CD4-positive, CD25-positive, alpha-beta regulatory T cell (primary cell): ENCODE data around the gene TMOD2. TPM values are rescaled to one million over a fixed set of nuclear protein-coding genes. Genes with fewer than 3 reads are reported as not detected.

Experiments used
- ATAC-seq, 2 donors: fragments of 150-1000 bp; cut with Tn5 transposase; one replicate each; pipeline ENCODE4 v1.10.0; 2021; ENCODE audit warnings: low read depth in 2 of 2, moderate number of reproducible peaks in 2 of 2, moderate library complexity in 1 of 2
- DNase-seq, 3 donors: peaks; one replicate each; pipeline versions ENCODE4 v3.0.0 to v3.0.0-alpha.2; 2012 to 2022; ENCODE audit warnings: mixed read lengths in 1 of 3
- H3K27ac ChIP-seq: one replicate; pipeline ENCODE4 v1.7.0; 2013; ENCODE audit warnings: mild to moderate bottlenecking, low read length; ENCODE audit not compliant: insufficient read depth, poor library complexity, severe bottlenecking
- H3K27me3 ChIP-seq: one replicate; pipeline ENCODE4 v1.7.0; 2013; ENCODE audit warnings: low read length; ENCODE audit not compliant: control insufficient read depth, insufficient read depth
- H3K36me3 ChIP-seq: one replicate; pipeline ENCODE4 v1.7.0; 2013; ENCODE audit warnings: mild to moderate bottlenecking, low read length, moderate library complexity; ENCODE audit not compliant: control insufficient read depth, insufficient read depth
- H3K4me1 ChIP-seq: 2 replicates; pipeline ENCODE4 v1.7.0; 2013; ENCODE audit warnings: mild to moderate bottlenecking, low read length; ENCODE audit not compliant: insufficient read depth, control insufficient read depth, poor library complexity, severe bottlenecking
- H3K4me3 ChIP-seq: one replicate; pipeline ENCODE4 v1.7.0; 2013; ENCODE audit warnings: low read depth, mild to moderate bottlenecking, low read length, moderate library complexity
- H3K9me3 ChIP-seq, 2 experiments: 1 replicate in 1 of 2; 2 replicates in 1 of 2; pipeline ENCODE4 v1.7.0; 2013; ENCODE audit warnings: low read length in 2 of 2, mild to moderate bottlenecking in 1 of 2, moderate library complexity in 1 of 2; ENCODE audit not compliant: control insufficient read depth in 2 of 2
- H3K27ac Mint-ChIP-seq, 3 donors: one replicate each; pipeline ENCODE4 v1.8.0; 2020 to 2022; ENCODE audit warnings: mild to moderate bottlenecking in 3 of 3, mixed read lengths in 3 of 3, moderate library complexity in 2 of 3
- H3K27me3 Mint-ChIP-seq: one replicate; pipeline ENCODE4 v1.8.0; 2022; ENCODE audit warnings: mild to moderate bottlenecking, mixed read lengths
- H3K36me3 Mint-ChIP-seq: one replicate; pipeline ENCODE4 v1.8.0; 2020; ENCODE audit warnings: mixed read lengths
- H3K4me1 Mint-ChIP-seq, 4 donors: one replicate each; pipeline ENCODE4 v1.8.0; 2020 to 2022; ENCODE audit warnings: mixed read lengths in 4 of 4, mild to moderate bottlenecking in 1 of 4
- H3K4me3 Mint-ChIP-seq, 4 donors: one replicate each; pipeline ENCODE4 v1.8.0; 2020 to 2022; ENCODE audit warnings: mild to moderate bottlenecking in 4 of 4, mixed read lengths in 4 of 4, moderate library complexity in 3 of 4
- H3K9me3 Mint-ChIP-seq, 7 donors: one replicate each; pipeline ENCODE4 v1.8.0; 2020 to 2022; ENCODE audit warnings: mixed read lengths in 7 of 7, mild to moderate bottlenecking in 3 of 7, moderate library complexity in 2 of 7
- polyA plus RNA-seq, 4 donors: library from polyadenylated mRNA; unstranded; fragments of 300-500 nt; fragmentation: Illumina TruSeq; gene quantifications; one replicate each; pipeline ENCODE4 v1.2.3, GENCODE V29; 2021
- total RNA-seq: library from RNA; stranded (reverse); gene quantifications from one replicate; pipeline ENCODE4 v1.2.3, GENCODE V29; 2022

The TMOD2 gene
- total RNA-seq, result 3.7 TPM
- 1 to 10 TPM in 3 of 4 donors, under 1 TPM in 1; 0.87 to 1.9 (median 1.1) TPM for polyA plus RNA-seq

DNA sequence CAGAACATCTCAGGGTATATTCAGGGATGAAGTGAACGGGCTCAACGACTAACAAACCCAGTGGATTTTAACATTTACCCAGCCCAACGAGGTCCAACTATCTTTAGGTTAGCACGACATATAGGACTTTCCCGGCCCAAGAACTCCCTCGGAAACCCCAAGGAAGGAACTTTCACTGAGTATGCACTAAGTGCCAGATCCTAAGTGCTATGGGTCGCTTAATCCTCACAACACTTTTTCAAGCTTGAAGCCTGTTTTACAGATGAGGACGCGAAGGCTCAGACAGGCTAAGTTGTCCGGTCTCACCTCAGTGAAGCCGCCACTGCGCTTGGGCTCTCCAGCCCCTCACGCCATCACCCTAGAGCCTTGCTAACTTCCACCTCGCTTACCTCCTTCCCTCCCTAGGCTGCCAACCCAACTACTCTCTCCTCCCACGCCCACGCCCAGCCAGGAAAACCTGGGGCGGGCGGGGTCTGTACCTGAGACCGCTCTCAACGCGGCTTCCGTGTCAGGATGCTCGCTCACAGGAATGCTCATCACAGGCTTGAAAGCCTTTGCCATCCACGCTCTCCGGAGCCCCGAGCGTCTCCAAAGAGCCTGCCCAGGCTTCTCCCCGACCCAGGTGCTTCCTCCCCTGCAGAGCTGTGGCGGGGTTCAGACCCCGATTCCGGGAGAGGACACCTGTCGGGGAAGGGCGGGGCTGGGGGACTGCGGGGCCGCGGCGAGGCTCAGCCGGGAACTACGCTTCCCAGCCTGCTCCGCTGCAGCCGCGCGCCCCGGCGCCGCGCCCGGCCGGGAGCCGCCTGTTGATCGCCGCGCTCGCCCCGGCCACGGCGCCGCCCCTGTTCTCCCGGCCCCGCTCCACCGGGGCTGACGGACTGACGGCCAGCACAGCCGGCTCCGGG, at the start of gene TMOD2:
TMOD2 (plus strand) TSS at position 806 of the 905 bp plus-strand sequence. CDS start 14,845 bp downstream, outside the sequence.
- Histone ChIP-seq H3K27me3 (peaks cover 11% of the 10 kb centered on the region), H3K9me3 (no peaks in the 10 kb centered on the region), H3K4me3 (peak within 1 kb of the TSS; percentile 56), H3K36me3 (no peaks in the 10 kb centered on the region), H3K27ac (no peak within 1 kb of the TSS), H3K4me1 (peaks cover 14% of the 10 kb centered on the region)
- ATAC-seq (peak; percentile 77 to 80), DNase-seq (peak; percentile 22 to 49 (median 32))
- peak within 1 kb of the TSS; percentile 84 to 89 (median 87) for H3K4me3 Mint-ChIP-seq
- no peaks in the 10 kb centered on the region for H3K9me3 Mint-ChIP-seq
- peaks cover 61% of the 10 kb centered on the region for H3K27me3 Mint-ChIP-seq
- no peaks in the 10 kb centered on the region for H3K36me3 Mint-ChIP-seq
- H3K4me1 Mint-ChIP-seq, result peaks cover 0 to 37% (median 19%) of the 10 kb centered on the region in 4 donors
- H3K27ac Mint-ChIP-seq, result peak within 1 kb of the TSS in 2 of 3 donors; percentile 15 to 59

DNA sequence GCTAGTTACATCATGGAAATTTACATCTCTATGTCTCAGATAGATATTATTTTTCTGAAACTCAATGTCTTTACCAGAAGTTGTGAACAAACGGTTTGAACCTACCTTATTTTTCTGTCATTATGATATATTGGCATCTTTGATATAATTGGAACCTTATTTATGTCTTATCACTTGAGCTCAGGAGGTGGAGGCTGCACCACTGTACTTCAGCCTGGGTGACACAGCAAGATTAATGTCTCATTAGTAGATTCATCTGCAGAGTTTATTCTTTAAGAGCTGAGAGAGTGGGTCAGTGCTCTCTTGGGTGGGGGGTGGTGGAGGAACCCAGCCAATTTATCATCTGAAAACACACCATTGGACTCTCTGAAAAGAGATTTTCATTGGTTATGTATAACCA, 48.7 kb upstream of the TMOD2 start:
- H3K9me3 ChIP-seq, result no peaks in the 10 kb centered on the region
- ATAC-seq (no peak), DNase-seq (no peak)
- H3K4me3 ChIP-seq, result no peak overlapping the region
- no peaks in the 10 kb centered on the region for H3K36me3 ChIP-seq
- no peaks in the 10 kb centered on the region for H3K4me1 ChIP-seq
- H3K27me3 ChIP-seq, result peaks cover 20% of the 10 kb centered on the region
- H3K27me3 Mint-ChIP-seq, result peaks cover 13% of the 10 kb centered on the region
- no peak overlapping the region for H3K4me3 Mint-ChIP-seq
- H3K9me3 Mint-ChIP-seq, result peaks cover 0 to 4% (median 0%) of the 10 kb centered on the region in 7 donors
- H3K36me3 Mint-ChIP-seq, result no peaks in the 10 kb centered on the region
- H3K4me1 Mint-ChIP-seq, result no peaks in the 10 kb centered on the region
- H3K27ac Mint-ChIP-seq, result no peak overlapping the region
- H3K27ac ChIP-seq, result no peak overlapping the region

DNA sequence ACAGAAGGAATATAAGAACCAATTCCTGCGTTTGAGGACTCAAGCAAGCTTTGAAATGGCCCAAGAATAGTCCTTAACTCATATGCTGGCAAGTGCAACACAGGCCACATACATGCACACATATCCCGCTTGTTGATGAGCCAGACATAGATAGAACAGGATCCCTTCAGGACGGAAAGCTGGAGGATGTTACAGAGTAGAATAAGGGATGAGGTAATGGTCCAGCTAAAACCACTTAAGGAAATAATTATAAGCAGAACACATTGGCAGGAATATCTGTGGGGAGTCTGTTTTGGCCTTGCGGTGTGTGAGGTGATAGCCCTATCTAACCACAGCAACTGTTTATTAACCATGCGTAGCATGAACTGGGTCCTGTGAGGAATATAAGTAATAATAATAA, 45.1 kb upstream of the TMOD2 start:
- Mint-ChIP-seq H3K27ac (no peak overlapping the region), H3K36me3 (no peaks in the 10 kb centered on the region), H3K4me1 (no peaks in the 10 kb centered on the region), H3K9me3 (peaks cover 0 to 4% (median 0%) of the 10 kb centered on the region in 7 donors), H3K4me3 (no peak overlapping the region), H3K27me3 (no peaks in the 10 kb centered on the region)
- ATAC-seq (no peak), DNase-seq (no peak)
- no peaks in the 10 kb centered on the region for H3K9me3 ChIP-seq
- no peaks in the 10 kb centered on the region for H3K36me3 ChIP-seq
- H3K4me3 ChIP-seq, result no peak overlapping the region
- H3K27me3 ChIP-seq, result peaks cover 10% of the 10 kb centered on the region
- no peak overlapping the region for H3K27ac ChIP-seq
- no peaks in the 10 kb centered on the region for H3K4me1 ChIP-seq

DNA sequence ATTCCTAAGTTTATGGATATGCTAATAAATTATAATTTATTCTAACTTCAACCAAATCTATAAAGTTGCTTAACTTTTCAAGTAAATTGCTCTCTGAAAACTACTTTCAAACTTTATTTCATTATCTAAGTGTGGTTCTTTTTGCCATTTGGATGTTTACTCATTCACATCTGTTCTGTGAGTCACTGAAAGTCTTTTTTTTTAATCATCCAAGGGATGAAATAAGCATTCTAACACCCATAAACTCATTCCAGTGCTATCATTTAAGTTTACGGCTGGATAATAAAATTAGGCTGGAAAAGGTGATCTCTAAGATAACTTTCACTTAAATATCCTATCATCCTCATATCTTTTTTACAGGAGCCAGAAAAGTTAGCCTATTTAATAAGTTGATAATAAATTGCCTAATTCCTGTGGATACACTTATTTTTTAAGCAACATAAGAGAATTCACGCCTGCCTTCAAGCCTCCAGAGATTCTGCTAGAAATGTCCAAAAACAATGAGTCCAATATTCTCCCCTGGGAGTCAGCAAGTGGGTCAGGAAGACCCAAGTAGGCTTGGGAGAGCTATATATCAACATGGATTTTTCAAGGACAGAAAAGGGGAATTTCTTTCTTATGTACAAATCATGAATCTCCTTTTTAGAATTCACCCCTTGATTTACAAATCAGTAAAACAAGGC, 44.3 kb upstream of the TMOD2 start:
- Histone ChIP-seq H3K9me3 (no peaks in the 10 kb centered on the region), H3K4me1 (no peaks in the 10 kb centered on the region), H3K4me3 (no peak overlapping the region), H3K27ac (no peak overlapping the region), H3K36me3 (no peaks in the 10 kb centered on the region), H3K27me3 (peaks cover 8% of the 10 kb centered on the region)
- Mint-ChIP-seq H3K36me3 (no peaks in the 10 kb centered on the region), H3K4me1 (no peaks in the 10 kb centered on the region), H3K27me3 (no peaks in the 10 kb centered on the region), H3K4me3 (no peak overlapping the region), H3K9me3 (peaks cover 0 to 4% (median 0%) of the 10 kb centered on the region in 7 donors), H3K27ac (no peak overlapping the region)
- DNase-seq, result no peak
- ATAC-seq, result no peak

DNA sequence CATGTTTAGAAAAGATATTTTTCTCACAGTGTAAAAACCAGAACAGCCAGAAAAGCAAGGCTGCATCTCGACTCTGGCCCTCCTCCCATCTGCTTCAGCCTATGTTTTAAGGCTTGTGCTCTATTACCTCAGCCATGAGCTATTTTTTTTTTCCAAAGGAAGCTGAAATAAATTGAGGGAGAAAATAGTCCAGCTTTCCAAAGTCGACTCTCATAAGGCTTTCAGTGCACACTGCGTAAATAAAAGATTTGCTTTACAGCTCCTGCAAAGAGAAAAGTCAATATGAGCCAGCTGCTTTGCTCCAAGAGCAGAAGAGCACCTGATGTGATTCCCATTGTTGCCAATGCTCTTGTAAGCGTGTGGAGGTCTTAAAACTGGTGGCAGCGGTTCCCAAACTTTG, 43.4 kb upstream of the TMOD2 start:
- Histone ChIP-seq H3K27me3 (peaks cover 6% of the 10 kb centered on the region), H3K27ac (no peak overlapping the region), H3K4me1 (no peaks in the 10 kb centered on the region), H3K36me3 (no peaks in the 10 kb centered on the region), H3K4me3 (no peak overlapping the region), H3K9me3 (no peaks in the 10 kb centered on the region)
- Mint-ChIP-seq H3K36me3 (no peaks in the 10 kb centered on the region), H3K9me3 (peaks cover 0 to 4% (median 0%) of the 10 kb centered on the region in 7 donors), H3K4me1 (no peaks in the 10 kb centered on the region), H3K27ac (no peak overlapping the region), H3K4me3 (no peak overlapping the region), H3K27me3 (no peaks in the 10 kb centered on the region)
- no peak for ATAC-seq
- DNase-seq, result no peak

DNA sequence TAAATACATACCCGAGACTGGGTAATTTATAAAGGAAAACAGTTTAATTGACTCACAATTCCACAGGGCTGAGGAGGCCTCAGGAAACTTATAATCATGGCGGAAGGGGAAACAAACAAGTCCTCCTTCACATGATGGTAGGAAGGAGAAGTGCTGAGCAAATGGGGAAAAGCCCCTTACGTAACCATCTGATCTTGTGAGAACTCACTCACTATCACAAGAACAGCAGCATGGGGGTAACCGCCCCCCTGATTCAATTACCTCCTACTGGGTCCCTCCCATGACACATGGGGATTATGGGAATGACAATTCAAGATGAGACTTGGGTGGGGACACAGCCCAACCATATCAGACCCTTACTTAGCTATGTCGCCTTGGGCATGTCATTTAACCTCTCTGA, 42.4 kb upstream of the TMOD2 start:
- ATAC-seq (no peak), DNase-seq (no peak)
- no peaks in the 10 kb centered on the region for H3K4me1 Mint-ChIP-seq
- peaks cover 0 to 3% (median 0%) of the 10 kb centered on the region in 7 donors for H3K9me3 Mint-ChIP-seq
- no peak overlapping the region for H3K27ac Mint-ChIP-seq
- no peaks in the 10 kb centered on the region for H3K36me3 Mint-ChIP-seq
- no peaks in the 10 kb centered on the region for H3K4me1 ChIP-seq
- H3K4me3 Mint-ChIP-seq, result no peak overlapping the region
- no peaks in the 10 kb centered on the region for H3K27me3 Mint-ChIP-seq
- peaks cover 6% of the 10 kb centered on the region for H3K27me3 ChIP-seq
- H3K36me3 ChIP-seq, result no peaks in the 10 kb centered on the region
- H3K4me3 ChIP-seq, result no peak overlapping the region
- no peaks in the 10 kb centered on the region for H3K9me3 ChIP-seq
- H3K27ac ChIP-seq, result no peak overlapping the region

DNA sequence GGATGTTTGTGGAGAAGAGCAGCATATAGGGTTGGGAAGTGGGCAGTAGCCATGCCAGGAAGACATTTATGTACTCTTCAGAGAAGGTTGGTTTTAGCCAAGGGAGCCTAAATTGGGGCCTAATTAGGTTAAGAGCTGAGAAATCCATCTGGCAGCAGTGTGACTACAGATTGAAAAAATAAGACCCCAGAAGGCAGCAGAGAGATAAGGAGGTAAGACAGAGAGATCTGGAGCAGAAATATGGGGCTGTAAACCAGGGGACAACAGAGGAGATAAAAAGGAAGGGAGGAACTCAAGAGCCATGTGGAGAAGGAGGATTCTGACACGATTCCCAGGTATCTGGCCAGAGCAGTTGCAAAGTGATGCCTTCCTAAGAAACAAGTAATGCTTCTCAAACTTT, 37.2 kb upstream of the TMOD2 start:
- ATAC-seq (no peak), DNase-seq (no peak)
- Histone ChIP-seq H3K4me3 (no peak overlapping the region), H3K36me3 (no peaks in the 10 kb centered on the region), H3K9me3 (no peaks in the 10 kb centered on the region), H3K27me3 (no peaks in the 10 kb centered on the region), H3K27ac (no peak overlapping the region), H3K4me1 (no peaks in the 10 kb centered on the region)
- H3K27ac Mint-ChIP-seq, result no peak overlapping the region
- H3K9me3 Mint-ChIP-seq, result no peaks in the 10 kb centered on the region
- no peaks in the 10 kb centered on the region for H3K36me3 Mint-ChIP-seq
- H3K4me1 Mint-ChIP-seq, result peaks cover 0 to 3% (median 0%) of the 10 kb centered on the region in 4 donors
- no peak overlapping the region for H3K4me3 Mint-ChIP-seq
- H3K27me3 Mint-ChIP-seq, result no peaks in the 10 kb centered on the region
